ENCODE measurements around the gene TMEM192.
"Not testable (repeated sequence)": the region's sequence is repeated elsewhere in the genome, so short reads cannot be mapped to it uniquely, and the experiment has no call there.

The TMEM192 gene

GRCh38 chr4:165101641-165102040 is 11.0 kb downstream of the TMEM192 start:
- no peak for TF ChIP-seq CTCF (IDR thresholded peaks at IDR 0.05; ENCODE audit: borderline replicate concordance, control extremely low read depth, extremely low read depth, insufficient read depth, missing control alignments)
- in situ Hi-C loops (cut with MboI; ENCODE audit: low sequenced_read_pairs, unreplicated experiment) = no loop called here
- no peak for DNase-seq (ENCODE audit: low spot score)

GRCh38 chr4:165096776-165097175 is 15.9 kb downstream of the TMEM192 start:
- TF ChIP-seq CTCF (IDR thresholded peaks at IDR 0.05; ENCODE audit: borderline replicate concordance, control extremely low read depth, extremely low read depth, insufficient read depth, missing control alignments) = peak; percentile 35
- in situ Hi-C loops (cut with MboI; ENCODE audit: low sequenced_read_pairs, unreplicated experiment) = no loop called here
- DNase-seq (ENCODE audit: low spot score) = peak; percentile 59

DNA sequence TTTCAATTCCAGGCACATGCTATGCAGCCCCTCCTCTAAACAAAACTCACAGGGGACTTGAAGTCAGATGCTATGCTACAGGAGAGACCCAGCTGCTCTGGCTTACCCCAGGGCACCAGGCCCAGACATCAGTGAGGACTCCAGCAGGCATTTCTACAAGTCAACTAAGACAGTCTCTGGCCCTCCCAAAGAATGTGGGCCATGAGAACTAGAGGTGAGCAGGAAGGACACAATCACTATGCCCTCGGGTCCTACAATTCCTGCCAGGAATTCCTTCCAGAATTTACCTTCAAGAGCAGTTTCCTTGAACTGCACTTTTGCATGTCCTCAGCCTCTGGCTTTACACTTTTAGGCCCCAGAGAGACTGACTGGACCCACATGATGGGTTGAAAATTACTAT is 17.4 kb downstream of the TMEM192 start:
- no peak for DNase-seq (ENCODE audit: low spot score)
- in situ Hi-C loops (cut with MboI; ENCODE audit: low sequenced_read_pairs, unreplicated experiment) = no loop called here
- no peak for TF ChIP-seq CTCF (IDR thresholded peaks at IDR 0.05; ENCODE audit: borderline replicate concordance, control extremely low read depth, extremely low read depth, insufficient read depth, missing control alignments)

GRCh38 chr4:165094873-165095272 is 17.8 kb downstream of the TMEM192 start:
- no peak for TF ChIP-seq CTCF (IDR thresholded peaks at IDR 0.05; ENCODE audit: borderline replicate concordance, control extremely low read depth, extremely low read depth, insufficient read depth, missing control alignments)
- DNase-seq (ENCODE audit: low spot score) = no peak
- in situ Hi-C loops (cut with MboI; ENCODE audit: low sequenced_read_pairs, unreplicated experiment) = no loop called here

- DNase-seq (ENCODE audit: low spot score); in situ Hi-C loops (cut with MboI; ENCODE audit: low sequenced_read_pairs, unreplicated experiment): not testable (repeated sequence)
These were observed 20.5 kb downstream of the TMEM192 start for GRCh38 chr4:165092187-165092586.

DNA sequence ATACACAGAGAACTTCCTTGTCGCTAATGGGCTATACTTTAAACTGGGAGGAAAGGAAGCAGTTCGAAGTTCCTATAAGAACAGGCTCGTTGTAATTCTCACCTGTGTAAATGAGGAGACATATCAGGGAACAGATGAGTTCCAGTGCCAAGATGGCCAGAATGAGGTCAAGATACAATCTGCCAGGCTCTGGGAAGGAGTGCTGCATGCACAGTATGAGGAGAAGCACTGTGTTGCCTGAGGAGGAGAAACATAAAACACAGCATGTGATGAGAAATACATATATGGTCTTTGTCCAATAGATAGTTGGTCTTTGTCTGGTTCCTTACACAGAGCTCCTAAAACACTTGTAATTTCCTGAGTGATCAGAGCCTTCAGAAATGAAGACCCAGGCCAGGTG is 24.3 kb downstream of the TMEM192 start:
- in situ Hi-C loops (cut with MboI; ENCODE audit: low sequenced_read_pairs, unreplicated experiment) = no loop called here
- no peak for TF ChIP-seq CTCF (IDR thresholded peaks at IDR 0.05; ENCODE audit: borderline replicate concordance, control extremely low read depth, extremely low read depth, insufficient read depth, missing control alignments)

DNA sequence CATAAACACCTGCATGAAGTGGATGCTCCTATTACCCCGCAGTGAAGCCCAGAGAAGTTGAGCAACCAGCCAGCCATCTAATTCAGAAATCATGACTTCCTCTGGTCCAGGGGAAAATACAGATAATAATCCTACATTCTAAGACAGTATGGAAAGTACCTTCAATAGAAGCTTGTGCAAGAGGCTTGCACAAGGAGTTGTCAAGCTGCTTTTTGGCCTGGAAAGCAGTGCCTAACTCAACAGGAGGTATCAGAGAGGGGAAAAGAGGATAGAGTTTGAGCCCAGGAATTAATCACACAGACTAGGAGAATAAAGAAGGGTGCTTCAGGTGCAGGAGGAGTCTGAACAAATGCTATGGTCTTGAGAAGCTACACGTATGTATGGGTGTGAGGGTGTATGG is 26.7 kb downstream of the TMEM192 start:
- TF ChIP-seq CTCF (IDR thresholded peaks at IDR 0.05; ENCODE audit: borderline replicate concordance, control extremely low read depth, extremely low read depth, insufficient read depth, missing control alignments) = no peak
- no peak for DNase-seq (ENCODE audit: low spot score)
- in situ Hi-C loops (cut with MboI; ENCODE audit: low sequenced_read_pairs, unreplicated experiment) = no loop called here

More for the DNA sequence above, 24.3 kb downstream of the TMEM192 start:
- no peak for DNase-seq (ENCODE audit: low spot score)

DNA sequence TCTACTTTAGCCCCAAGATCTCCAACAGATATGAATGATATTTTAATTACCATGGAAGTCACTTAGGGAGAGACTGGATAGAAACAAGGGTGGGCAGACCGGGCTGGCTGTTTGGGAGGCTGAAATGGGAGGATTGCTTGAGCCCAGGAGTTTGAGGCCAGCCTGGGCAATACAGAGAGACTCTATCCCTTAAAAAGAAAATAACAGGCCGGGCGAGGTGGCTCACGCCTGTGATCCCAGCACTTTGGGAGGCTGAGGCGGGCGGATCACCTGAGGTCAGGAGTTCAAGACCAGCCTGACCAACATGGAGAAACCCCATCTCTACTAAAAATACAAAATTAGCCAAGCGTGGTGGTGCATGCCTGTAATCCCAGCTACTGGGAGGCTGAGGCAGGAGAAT is 27.9 kb downstream of the TMEM192 start:
- DNase-seq (ENCODE audit: low spot score); in situ Hi-C loops (cut with MboI; ENCODE audit: low sequenced_read_pairs, unreplicated experiment): not testable (repeated sequence)

All from GM13976 (cell line).